HG02642 (cell line): ENCODE results near the gene RRP7A.
"Not testable (repeated sequence)": the region's sequence is repeated elsewhere in the genome, so short reads cannot be mapped to it uniquely, and the experiment has no call there.

Source experiments
- ATAC-seq: cut with Tn5 transposase; IDR thresholded peaks from one replicate; pipeline ENCODE4 v1.9.1; 2021; ENCODE audit warnings: mild to moderate bottlenecking; ENCODE audit not compliant: unreplicated experiment, poor library complexity

RRP7A gene

DNA sequence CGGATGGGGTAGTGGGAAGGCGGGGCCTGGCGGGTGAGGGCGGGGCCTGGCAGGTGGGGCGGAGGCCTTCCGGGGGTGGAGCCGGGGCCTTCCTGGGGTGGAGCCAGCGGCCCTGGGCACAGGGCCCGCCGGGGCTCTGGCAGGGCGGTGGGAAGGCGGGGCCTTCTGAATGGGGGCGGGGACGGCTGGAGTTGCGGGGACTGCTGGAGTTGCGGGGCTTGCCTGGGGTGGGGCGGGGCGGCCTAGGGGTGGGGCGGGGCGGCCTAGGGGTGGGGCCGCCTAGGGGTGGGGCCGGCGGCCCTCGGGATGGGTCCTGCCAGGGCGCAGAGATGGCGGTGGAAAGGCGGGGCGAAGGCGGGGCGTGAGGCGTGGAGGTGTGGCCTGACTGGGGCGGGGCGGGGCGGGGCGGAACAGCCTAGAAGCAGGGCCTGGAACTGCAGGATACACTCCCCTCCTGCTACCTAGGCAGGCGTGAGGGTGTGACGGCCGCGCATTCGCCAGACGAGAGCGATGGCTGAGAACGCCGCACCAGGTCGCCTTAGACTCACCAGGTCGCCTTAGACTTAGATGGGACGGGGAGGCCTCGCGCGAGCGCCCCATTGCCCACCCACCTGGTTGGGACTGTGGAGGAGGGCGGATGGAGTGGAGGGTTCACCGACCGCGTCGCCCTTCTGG lies 19.3 kb downstream of the RRP7A start:
- peak; percentile 69 for ATAC-seq

DNA sequence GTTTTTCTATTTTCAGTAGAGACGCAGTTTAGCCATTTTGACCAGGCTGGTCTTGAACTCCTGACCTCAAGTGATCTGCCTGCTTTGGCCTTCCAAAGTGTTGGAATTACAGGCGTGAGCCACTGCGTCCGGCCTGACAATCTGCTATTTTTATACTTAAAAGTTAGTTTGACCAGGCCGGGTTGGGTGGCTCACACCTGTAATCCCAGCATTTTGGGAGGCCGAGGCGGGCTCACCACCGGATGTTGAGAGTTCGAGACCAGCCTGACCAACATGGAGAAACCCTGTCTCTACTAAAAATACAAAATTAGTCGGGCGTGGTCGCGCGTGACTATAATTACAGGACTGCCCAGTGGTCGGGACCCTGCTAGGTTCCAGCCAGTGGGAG lies 19.8 kb downstream of the RRP7A start:
- ATAC-seq: not testable (repeated sequence)

DNA sequence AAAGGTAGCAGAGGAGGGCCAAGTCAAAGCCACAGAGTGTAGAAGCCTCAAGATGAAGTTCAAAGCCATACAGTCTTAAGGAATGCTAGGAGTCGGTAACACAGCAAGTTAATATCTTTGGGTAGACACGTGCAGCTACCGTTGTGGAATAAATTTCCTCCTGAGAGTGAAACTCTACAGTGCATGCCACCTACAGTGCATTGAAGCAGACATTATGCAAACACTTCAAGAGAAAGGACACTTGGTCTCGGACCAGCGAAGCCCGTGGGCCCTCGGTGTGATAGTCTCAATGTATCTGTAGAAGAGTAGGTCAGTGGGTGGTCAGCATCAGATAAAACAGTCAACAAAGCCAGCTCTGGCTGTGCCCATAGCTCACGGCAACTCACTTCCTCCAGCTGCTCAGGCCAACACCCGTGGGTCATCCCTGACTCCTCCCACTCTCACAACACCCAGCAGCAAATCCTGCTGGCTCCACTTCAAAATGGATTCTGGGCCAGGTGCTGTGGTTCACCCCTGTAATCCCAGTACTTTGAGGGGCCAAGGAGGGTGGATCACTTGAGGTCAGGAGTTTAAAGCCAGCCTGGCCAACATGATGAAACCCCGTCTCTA lies 24.0 kb downstream of the RRP7A start:
- not testable (repeated sequence) for ATAC-seq

DNA sequence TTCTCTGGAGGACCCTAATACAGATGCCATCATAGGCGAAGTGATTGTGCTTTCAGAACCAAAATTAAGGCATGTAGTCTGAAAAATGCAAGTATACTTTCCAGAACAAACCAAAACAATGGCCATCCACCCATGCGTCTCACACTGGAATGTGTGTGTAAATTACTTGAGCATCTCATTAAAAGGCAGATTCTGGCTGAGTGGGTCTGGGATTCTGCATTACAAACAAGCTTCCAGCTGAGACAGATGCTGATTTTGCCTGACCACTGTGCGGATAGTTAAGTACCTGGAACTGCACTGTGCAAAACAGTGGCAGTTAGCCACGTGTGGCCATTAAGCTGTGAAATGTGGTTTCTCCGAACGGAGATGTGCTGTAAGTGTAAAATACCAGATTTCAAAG lies 26.2 kb downstream of the RRP7A start:
- ATAC-seq: no peak

DNA sequence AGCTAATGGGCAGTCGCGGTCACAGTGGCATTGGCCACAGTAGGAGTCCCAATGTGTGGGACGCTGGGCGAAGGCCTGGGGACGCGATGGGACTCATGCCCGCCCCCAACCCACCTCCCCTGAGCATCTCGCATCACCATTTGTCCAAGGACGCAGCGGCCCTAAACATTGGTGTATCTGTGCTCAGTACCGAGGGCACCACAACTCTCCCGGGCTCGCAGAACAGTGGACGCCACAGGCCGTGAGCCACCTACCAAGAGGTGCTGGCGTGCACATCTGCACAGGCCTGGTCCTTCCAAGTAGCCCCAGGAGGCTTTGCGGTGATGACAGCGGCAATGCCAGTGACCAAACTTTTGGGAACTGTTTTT lies 27.3 kb downstream of the RRP7A start:
- no peak for ATAC-seq

DNA sequence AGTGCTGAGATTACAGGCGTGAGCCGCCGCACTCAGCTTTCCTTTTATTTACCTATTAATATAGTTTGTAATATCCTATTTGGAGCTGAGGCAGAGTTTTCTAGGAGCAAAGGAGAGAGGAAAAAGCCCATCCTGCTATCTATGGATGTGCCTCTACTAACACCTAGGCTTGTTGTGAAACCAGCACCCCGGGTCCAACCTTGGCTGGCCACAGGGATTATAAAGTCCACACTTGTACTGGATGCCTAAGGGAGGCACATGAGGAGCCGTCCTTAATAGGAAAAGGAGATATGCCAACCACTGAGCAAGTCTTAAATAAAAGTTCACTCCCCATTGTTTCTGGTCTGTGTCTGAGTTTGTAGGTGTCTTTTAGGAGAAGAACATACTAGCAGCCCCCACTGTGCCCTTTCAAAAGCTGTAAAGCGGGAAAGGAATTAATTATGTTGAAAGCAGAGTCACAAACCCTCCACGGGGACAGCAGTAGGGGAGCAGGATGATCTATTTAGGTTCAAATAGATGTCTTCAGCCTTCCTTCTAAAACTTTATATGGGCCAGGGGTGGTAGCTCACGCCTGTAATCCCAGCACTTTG lies 29.3 kb downstream of the RRP7A start:
- no peak for ATAC-seq

DNA sequence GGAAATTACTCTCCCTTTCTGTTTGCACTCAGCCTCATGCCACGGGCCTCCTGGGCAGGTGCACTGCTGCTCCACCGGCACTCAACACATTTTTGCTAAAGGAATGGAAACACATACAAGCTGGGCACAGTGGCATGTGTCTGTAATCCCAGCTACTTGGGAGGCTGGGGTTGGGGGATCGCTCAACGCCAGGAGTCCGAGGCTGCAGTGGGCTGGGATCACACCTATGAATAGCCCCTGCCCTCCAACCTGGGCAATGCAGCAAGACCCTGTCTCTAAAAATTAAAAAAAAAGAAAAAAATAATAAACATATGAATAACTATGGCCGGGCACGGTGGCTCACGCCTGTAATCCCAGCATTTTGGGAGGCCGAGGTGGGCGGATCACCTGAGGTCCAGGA lies 30.6 kb downstream of the RRP7A start:
- no peak for ATAC-seq

DNA sequence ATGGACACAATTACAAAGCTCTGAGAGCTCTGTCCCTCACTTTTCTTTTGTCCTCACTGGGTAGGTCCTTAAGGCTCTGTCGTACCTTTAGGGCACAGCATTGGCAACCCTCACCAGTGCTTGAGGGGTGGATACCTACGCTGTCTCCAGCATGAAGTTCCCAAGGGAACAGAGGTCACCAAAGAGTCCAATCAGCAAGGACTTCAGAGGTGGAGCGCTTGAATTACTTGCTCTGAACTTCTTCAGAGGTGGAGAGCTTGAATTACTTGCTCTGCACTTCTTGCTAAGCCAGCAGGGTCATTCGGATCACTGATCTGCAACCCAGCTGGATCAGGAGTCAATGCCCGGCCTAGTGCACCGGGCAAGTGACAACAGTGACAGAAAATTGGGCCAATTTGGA lies 35.1 kb downstream of the RRP7A start:
- ATAC-seq: no peak

DNA sequence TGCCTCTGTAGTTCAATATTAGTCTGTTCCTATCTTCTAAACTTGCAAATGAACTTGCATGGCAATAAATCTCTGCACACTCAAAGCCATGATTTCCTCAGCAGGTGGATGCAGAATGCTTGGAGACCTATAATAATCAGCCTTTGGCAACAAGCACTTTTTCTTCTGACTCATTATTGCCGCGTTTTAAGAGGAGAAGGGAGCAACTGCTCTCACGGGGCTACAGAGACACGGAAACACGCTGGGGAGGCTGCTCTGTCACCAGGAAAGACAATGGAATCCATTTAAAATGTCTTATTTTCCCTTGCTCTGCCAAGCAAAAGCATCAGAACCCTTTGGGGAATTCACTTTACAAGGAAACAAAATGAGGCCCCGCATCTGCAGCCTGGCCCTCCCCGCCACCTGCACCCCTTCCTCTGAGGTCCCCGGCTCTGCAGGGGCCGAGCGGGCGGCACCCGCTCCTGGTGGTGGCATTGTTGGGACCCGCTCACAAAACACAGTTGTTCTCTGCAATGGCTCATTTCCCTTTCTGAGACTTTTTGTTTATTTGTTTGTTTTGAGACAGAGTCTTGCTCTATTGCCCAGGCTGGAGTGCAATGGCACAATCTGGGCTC lies 35.9 kb downstream of the RRP7A start:
- not testable (repeated sequence) for ATAC-seq

DNA sequence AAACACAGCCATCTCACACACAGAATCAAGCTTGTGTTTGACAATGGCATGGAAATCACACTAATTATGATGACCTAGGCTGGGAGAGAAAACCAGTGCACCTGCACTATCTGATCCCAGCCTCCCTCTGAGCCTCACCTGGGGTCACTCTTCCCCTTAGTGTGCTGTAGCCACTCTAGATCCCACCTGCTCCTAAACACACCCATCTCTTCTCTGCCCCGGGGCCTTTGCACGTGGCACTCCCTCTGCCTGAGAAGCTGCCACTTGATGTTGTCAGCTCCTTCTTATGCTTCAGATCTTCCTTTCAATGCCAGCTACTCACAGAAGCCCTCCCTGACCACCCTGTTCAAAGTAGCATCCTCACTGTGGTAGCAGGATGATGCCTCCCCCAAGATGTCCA lies 44.5 kb downstream of the RRP7A start:
- no peak for ATAC-seq

DNA sequence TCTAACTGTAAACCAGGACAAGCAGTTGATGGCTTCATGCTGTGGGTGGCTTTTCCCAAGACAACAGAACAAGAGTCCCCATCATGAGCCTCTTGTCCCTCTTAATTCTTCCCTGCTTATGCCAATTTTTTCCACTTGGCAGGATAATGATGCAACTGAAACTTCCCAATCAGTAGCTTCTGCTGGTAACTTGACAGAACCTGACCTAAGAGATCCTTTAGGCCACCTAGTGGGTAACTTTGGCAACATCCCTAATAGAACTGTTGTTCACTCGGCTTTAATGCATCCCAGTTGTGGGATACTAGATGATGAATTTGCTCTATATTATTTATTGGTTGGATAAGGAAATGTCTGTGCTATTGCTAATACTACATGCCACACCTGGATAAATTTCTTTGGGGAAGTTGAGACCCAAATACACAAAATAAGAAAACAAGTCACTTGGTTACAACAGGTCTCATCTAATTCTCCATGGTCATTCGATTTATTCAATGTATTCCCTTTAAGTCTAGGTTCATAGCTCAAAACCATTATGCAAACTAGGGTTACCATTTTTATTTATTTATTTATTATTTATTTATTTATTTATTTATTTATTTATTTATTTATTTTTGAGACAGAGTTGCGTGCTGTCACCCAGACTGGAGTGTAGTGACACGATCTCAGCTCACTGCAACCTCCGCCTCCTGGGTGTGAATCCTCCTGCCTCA lies 46.0 kb downstream of the RRP7A start:
- no peak for ATAC-seq

DNA sequence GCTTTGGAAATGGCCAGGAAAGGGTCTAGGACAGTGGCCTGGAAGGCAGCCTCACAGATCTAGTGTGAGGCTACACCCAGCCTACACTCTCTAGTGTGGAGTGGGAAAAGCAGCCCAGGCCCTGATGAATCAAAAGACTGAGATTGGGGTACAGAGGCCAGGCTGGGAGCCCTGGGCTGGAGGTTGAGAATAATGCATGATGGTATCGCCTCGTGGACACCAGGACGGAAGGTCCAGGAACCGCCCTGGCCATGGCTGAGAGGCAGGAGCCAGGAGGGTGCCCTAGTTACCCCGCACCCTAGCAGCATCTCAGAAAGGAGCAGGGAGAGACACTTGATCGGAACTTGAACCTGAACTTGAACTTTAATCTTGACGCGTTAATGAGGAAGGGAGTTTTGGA lies 46.9 kb downstream of the RRP7A start:
- ATAC-seq: no peak

DNA sequence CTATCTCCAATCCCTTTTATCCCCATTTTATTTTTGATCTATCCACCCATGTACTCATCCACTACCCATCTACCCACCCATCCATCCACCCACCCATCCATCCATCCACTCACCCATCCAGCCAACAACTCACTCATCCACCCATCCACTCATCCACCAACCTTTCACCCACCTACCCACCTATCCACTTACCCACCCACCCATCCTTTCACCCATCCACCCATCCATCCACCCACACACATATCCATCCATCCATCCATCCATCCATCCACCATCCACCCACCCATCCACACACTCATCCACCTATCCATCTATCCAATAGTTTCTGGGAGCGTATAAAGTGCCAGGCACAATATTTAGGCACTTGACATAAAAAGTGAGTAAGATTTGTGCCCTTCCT lies 48.2 kb downstream of the RRP7A start:
- ATAC-seq: no peak

DNA sequence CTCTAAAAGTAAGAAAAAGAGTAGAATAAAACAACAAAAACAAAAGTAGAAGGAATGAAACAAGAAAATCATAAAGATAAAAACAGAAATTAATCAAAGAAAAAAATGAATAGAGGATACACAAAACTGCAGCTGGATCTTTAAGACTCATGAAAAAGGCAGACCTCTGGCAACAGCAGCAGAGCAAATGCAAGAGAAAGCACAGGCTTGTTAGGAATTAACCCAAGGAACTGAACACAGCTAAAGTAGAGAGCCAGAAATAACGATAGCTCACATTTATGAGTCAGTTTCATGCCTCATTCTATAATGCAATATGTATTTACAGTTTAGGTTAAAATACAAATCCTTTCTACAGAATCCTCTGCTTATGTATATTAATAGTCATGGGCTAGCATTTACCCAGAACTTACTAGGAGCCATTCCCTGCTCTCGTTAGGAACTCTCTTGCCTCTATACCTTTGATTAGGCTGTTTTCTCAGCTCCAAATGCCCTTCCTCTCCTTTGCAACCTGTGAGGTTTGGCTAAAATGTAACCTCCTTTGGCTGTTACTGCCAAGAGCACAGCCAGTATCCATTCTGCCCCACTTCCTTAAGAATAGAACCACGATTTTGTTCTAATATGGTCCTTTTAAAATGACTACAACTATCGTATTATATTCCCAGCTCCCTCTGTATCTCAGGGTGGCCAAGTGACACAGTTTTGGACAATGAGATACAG lies 49.1 kb downstream of the RRP7A start:
- ATAC-seq: no peak

DNA sequence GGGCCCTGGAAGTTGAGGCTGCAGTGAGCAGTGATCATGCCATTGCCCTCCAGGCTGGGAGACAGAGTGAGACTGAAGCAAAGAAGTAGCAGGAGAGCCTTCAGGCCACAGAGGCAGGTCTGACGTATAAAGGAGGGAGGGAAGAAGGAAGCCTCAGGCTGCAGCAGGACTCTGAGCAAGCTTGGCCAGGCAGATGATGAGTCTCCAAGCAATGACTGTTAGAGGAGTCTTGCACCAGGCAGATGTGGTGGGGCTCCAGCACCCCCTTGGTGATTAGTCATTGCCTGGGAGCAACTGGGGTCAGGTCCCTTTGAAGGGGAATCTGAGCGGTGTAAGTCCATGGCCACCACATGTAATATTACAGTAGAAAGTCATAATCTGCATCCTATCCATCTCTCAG lies 50.8 kb downstream of the RRP7A start:
- no peak for ATAC-seq

DNA sequence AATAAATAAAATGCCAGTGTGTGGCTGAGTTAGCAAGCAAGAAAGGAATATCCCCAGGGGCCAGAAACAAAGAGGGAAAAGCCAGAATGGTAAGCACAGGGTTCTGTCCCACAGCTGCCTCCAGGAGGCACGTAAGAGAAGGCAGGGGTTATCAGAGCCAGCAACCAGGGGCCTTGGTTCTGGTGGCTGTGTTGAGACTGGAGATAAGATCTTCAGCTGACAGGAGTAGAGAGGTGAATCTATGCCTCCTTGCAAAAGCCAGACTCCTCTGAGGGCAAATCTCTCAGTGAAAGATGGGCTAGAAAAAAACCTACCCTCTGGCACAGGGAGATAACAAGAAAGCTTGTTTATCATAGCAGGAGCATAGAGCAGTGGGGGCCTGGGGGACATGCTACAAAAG lies 57.6 kb downstream of the RRP7A start:
- ATAC-seq: no peak

DNA sequence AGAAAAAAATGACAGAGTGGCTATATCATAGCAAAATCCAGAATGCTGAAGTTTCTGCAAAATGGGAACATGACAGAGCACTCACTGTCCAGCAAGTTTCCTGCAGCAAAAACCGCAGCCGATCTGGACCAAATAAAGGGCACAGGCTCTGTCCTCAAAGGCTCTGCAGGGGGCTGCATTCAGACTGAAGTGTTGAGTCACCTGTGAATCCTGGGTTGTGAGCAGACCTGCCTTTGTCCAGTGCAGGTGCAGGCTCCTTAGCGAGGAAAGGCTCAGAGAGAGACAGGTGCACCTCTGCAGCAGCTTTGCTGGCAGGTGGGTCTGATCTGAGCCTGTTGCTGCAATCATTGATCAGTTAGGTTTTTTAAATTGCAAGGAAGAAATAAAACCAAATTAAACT lies 58.1 kb downstream of the RRP7A start:
- no peak for ATAC-seq
